Measurements from ENCODE around the gene HEMK1. TPM values are rescaled to one million over a fixed set of nuclear protein-coding genes. Genes with fewer than 3 reads are reported as not detected.

HEMK1 gene
- total and polyA plus RNA-seq, 2 of the 8 experiments (the other 6 are each of a cell fraction or from before 2014, with no cell fraction given) = 9.7 to 10.6 TPM

- TF ChIP-seq CHD7 (IDR thresholded peaks at IDR 0.05; ENCODE audit: insufficient replicate concordance, low read length) (no peak), CTBP2 (IDR thresholded peaks at IDR 0.05; ENCODE audit: borderline replicate concordance, insufficient read depth, insufficient read length, low read length) (no peak), POLR2A (IDR thresholded peaks at IDR 0.05; ENCODE audit: control extremely low read depth in 1 of 2, low read depth in 2 of 2, low read length in 2 of 2) (no peak), GTF2F1 (IDR thresholded peaks at IDR 0.05; ENCODE audit: borderline replicate concordance, low read depth, low read length) (no peak), TBP (IDR thresholded peaks at IDR 0.05; ENCODE audit: low read depth, low read length) (no peak), CHD2 (IDR thresholded peaks at IDR 0.05; ENCODE audit: low read length) (no peak), CTCF (IDR thresholded peaks at IDR 0.05; ENCODE audit: control extremely low read depth in 1 of 3, insufficient read depth in 1 of 3, low read depth in 1 of 3, low read length in 3 of 3) (no peak), HDAC2 (IDR thresholded peaks at IDR 0.05; ENCODE audit: borderline replicate concordance in 1 of 2, low read depth in 2 of 2, low read length in 2 of 2) (no peak), BCL11A (IDR thresholded peaks at IDR 0.05; ENCODE audit: low read depth in 2 of 2, low read length in 2 of 2) (no peak)
These were observed 61.1 kb downstream of the HEMK1 start (continued) for GRCh38 chr3:50630394-50630793.
